GM15510 (cell line): Measurements from ENCODE around the gene ZNF81.
A peak's percentile ranks its signal among the peaks of the same experiment; 100 is the strongest.

ENCODE experiments used
- POLR2A ChIP-seq: IDR thresholded peaks from 3 replicates; pipeline ENCODE4 v1.6.1; 2011; ENCODE audit warnings: borderline replicate concordance; ENCODE audit not compliant: insufficient read length; ENCODE audit errors: extremely low read depth

Gene ZNF81

GRCh38 chrX:47836164-47837072, at the start of gene ZNF81:
Gene ZNF81 (plus strand): TSS chrX:47836902. CDS start chrX:47846268, 9,366 bp downstream.
- TF ChIP-seq POLR2A, result peak; percentile 55

- TF ChIP-seq POLR2A, result no peak
These were observed 40.2 kb upstream of the ZNF81 start for GRCh38 chrX:47796433-47796906.

DNA sequence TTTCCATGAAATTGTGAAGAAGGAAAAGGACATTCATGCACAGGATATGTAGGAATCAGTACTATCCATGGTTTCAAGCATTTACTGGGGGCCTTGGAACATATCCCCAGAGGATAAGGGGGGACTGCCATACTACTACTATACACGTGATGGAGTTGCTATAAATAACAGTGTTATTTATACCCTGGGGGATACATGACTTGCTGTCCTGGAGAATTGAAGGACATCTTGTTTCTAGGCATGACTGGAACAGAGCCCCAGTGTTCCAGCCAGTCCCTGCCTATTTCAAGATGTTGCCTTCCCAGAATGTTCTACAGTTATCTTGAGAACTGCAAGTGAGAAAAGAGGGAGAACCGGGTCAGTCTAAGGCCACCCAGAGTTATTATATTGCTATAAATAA, 39.6 kb upstream of the ZNF81 start:
- TF ChIP-seq POLR2A, result no peak

DNA sequence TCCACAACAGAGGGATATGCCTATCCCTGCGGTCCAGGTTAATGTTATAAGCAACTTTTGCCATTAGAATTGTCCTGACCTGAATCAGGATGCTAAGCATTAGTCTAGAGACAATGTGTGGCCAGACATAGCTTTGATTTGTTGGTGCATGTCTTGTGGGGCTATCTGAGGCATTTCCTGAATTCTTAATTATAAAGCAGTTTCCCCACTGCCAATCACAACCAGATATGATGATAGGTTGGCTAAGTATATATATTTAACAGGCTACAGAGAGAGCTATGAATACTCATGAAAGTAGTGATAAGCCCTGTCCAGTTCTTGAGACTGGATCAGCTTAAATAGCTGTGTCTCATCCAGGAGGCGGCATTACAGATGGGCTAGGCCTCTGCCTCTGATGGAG, 37.8 kb upstream of the ZNF81 start:
- TF ChIP-seq POLR2A, result no peak

GRCh38 chrX:47802589-47802988, 34.1 kb upstream of the ZNF81 start:
- TF ChIP-seq POLR2A, result no peak

DNA sequence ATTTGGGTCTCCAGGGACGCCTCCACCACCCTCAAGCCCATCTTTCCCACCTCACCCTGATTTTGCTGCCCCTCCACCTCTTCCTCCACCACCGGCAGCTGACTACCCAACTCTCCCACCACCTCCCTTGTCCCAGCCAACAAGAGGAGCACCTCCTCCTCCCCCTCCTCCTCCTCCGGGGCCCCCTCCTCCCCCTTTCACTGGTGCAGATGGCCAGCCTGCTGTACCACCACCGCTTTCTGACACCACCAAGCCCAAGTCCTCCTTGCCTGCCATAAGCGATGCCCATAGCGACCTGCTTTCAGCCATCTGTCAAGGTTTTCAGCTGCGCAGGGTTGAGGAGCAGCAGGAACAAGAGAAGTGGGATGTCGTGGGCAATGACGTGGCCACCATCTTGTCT, 32.4 kb upstream of the ZNF81 start:
- TF ChIP-seq POLR2A, result no peak

DNA sequence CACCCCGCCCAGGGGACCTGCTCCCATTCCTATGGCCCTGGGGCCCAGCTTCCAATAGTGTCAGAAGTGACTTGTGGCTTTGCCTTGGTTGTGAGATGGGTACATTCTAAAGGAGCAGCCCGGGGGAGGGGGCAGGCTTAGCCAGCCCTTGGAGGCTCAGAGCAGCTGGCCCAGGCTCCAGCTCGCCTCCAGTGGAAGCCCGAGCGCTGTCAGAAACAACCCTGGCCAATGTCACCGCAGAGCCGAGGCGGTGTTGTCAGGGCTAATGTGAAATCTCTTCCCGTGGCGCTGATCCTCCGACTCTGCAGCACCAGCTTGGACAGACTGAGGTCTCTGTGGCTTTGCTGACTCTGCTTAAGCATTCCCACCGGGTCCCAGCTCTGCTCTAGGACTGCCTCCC, 29.2 kb upstream of the ZNF81 start:
- no peak for TF ChIP-seq POLR2A

DNA sequence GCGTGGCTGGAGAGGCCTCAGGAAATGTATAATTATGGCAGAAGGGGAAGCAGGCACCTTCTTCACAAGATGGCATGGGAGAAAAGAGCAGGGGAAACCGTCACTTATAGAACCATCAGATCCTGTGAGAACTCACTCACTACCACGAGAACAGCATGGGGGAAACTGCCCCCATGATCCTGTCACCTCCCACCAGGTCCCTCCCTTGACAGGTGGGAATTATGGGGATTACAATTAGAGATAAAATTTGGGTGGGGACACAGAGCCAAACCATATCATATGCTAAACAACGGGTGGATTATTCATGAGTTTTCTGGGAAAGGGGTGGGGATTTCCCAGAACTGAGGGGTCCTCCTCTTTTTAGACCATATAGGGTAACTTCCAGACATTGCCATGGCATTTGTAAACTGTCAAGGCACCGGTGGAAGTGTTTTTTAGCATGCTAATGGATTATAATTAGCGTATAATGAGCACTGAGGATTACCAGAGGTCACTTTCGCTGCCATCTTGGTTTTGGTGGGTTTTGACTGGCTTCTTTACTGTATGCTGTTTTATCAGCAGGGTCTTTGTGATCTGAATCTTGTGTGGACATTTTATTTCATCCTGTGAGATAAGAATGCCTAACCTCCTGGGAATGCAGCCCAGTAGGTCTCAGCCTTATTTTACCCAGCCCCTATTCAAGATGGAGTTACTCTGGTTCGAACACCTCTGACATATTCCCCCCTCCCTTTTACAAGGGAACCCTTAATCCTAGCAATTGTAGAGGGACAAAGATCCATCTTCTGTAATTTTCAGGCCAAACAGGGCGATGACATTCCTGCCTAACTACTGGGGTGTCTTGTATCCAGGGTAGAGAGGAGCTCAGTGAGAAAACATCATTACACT, 27.6 kb upstream of the ZNF81 start:
- no peak for TF ChIP-seq POLR2A

GRCh38 chrX:47814851-47815250, 21.9 kb upstream of the ZNF81 start:
- no peak for TF ChIP-seq POLR2A

DNA sequence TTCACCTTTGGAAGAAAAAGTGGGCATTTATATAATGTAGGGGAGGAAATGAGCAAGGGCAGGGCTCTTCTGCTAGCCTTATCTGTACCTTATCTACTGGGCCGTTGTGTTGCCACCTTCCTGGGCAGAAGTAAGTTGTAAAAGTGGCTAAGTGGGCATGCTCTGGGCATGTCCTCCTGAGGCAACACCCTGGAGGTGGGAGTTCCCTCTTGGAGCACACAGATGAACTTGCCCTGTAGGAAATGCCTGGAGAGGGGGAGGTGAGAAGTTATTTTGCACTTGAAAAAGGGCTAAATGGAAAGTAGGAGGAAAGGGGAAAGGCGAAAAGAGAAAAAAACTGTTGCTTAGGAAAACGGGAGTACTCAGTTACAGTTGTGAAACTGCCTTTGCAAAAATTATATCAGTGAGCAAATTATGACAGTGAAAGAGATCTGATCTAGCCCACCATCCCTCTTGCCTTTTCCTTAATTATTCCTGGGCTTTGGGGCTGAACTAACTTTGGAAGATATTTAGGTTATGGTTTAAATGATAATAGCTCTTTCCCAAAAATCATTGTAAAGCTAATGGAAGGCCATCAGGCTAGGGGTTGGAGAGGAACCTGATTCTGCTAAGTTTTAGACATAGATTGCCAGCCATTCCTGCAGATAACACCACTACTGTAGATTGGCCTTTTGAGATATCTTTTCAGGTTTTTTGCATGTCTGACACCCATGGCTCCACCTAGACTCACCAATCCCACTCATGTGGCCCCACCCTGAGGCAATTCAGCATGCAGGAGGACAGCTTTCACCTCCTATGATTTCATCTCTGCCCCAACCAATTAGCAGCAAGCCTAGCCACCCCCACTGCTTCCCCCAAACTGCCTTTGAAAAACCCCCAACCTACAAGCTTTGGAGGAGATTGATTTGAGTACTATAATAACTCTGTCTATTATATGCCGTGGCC, 20.5 kb upstream of the ZNF81 start:
- TF ChIP-seq POLR2A, result no peak

DNA sequence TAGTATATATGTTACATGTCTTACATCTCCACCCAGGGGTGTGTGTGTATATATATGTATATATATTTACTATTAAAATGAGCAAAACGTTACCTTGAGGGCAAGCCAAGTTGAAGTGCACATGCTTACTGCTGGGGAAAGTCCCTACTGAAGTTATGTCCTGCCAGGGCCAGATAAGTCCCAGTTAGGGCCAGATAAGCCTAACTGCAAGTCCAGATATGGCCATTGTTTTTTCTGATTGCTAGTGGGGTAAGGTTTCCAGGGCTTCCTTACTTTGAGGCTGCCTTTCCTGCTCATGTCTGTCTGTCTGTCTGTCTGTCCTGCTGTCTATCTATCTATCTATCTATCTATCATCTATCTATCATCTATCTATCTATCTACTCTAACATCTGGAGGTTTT, 19.3 kb upstream of the ZNF81 start:
- no peak for TF ChIP-seq POLR2A

- TF ChIP-seq POLR2A, result no peak
These were observed 18.8 kb upstream of the ZNF81 start for GRCh38 chrX:47817897-47818296.

DNA sequence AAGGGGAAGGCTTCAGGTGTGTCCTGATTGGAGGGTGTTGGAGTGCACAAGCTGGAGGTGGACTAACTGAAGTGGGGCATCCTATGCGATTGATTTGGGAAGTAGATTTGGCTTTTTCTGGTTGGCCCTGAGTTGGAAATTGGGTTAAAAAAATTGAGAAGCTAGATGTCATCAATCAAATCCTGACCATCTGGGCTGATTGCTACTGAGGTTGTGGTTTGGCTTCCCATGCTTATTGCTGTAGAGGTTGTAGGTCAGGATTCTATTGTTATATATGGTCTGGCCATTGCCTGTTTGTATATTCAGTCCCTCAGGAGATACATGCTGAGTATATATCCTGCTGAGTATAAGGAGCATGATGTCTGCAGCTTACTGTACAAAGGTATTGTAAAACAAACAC, 7.7 kb upstream of the ZNF81 start:
- no peak for TF ChIP-seq POLR2A

- TF ChIP-seq POLR2A, result no peak
These were observed 4.9 kb upstream of the ZNF81 start for GRCh38 chrX:47831788-47832187.
